ENCODE measurements around the gene PRKRA.

PRKRA gene

DNA sequence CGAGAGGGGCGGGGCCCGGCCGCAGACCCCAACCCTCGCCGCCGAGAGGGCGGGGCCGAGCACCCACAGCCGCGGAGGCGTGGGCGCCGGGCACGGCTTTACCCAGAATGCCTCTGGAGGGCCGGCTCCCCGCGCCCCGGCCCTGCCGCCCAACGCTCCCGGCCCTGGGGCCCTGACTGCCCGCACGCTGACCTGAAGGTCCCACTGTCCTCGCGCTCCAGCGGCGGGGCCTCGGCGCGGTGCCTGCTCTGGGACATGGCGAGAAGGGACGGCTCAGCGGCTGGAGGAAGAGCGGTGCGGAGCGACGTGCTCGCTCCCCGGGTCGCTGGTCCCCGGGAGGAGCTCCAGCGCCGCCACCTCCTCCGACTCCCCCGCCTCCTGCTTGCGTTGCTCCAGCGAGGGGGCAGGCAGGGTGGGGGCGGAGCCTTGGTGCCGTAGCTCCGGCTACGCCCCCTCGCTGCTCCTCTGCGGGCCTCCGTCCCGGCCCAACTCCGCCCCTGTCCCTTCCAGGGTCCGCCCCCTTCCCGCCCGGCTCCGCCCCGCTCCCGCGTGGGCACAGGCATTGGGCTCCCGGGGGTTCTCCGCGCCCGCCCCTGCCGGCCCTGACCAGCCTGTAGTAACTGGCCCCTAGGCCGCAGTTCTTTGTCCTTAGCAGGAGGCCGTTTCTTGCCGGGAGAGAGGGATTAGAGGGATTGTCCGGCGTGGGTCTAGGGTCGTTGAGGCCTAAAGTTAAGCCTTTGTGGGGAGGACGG is at the start of gene PRKRA, which contains the start of gene PJVK:
Gene PRKRA, minus strand, starts transcription at position 402 of the 752 bp plus-strand sequence. Its CDS starts 145 bp downstream, at position 257.
Gene PJVK, plus strand, starts transcription at position 605 of the 752 bp plus-strand sequence. CDS start 2,032 bp downstream, outside the sequence.
- TF ChIP-seq HDGF (IDR thresholded peaks at IDR 0.05; ENCODE audit: borderline replicate concordance) = peak; percentile 96
- TF ChIP-seq FOXA1 (IDR thresholded peaks at IDR 0.05) = no peak
- TF ChIP-seq SUZ12 (IDR thresholded peaks at IDR 0.05) = no peak
- TF ChIP-seq, protein P1, sequence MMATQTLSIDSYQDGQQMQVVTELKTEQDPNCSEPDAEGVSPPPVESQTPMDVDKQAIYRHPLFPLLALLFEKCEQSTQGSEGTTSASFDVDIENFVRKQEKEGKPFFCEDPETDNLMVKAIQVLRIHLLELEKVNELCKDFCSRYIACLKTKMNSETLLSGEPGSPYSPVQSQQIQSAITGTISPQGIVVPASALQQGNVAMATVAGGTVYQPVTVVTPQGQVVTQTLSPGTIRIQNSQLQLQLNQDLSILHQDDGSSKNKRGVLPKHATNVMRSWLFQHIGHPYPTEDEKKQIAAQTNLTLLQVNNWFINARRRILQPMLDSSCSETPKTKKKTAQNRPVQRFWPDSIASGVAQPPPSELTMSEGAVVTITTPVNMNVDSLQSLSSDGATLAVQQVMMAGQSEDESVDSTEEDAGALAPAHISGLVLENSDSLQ (IDR thresholded peaks at IDR 0.05) = no peak
- no peak for TF ChIP-seq FOXK2 (IDR thresholded peaks at IDR 0.05)
- TF ChIP-seq ZNF384 (IDR thresholded peaks at IDR 0.05) = no peak
- TF ChIP-seq CTBP1 (IDR thresholded peaks at IDR 0.05; ENCODE audit: borderline replicate concordance) = no peak
- TF ChIP-seq ELF4 (IDR thresholded peaks at IDR 0.05) = peak; percentile 46
- no peak for TF ChIP-seq BHLHE40 (IDR thresholded peaks at IDR 0.05; ENCODE audit: borderline replicate concordance)
- no peak for TF ChIP-seq NFRKB (IDR thresholded peaks at IDR 0.05)
- TF ChIP-seq TARDBP (IDR thresholded peaks at IDR 0.05) = peak; percentile 56; the same call in 1 of the 2 replicates
- no peak for TF ChIP-seq L3MBTL2 (conservative IDR thresholded peaks at IDR 0.05)
- no peak for TF ChIP-seq LEF1 (IDR thresholded peaks at IDR 0.05; ENCODE audit: borderline replicate concordance)
- CTCF ChIA-PET = interaction anchor here (0.6 to 1.1 kb wide), 2 partner anchors 25 to 36 kb away, joined by 4 to 7 read pairs; no protein-coding TSS in a partner anchor
- peak; percentile 96 for DNase-seq (ENCODE audit: extremely low spot score)
- POLR2A ChIA-PET = interaction anchor here (0.6 to 3.5 kb wide), 36 partner anchors 8 to 1467 kb away, joined by 3 to 29 read pairs (median 4); partner anchors contain the start of genes PLEKHA3 and RBM45

DNA sequence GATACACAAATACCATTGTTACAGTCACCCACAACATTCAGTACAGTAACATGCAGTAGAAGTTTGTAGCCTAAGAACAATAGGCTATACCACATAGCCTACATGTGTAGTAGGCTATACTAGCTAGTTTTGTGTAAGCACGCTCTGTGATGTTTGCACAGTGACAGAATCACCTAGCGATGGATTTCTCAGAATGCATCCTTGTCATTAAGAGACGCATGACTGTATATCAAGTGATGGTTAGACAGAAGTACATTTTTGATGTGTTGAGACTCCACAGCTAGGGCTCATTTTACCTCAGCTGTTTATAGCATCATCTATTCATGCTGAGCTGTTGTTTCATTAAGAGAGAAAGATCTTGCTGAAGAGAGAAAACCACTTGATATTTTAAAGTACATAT is 48.7 kb upstream of the PRKRA start:
- ChIA-PET POLR2A (no interaction called here), CTCF (no interaction called here)
- no peak for DNase-seq (ENCODE audit: extremely low spot score)
- TF ChIP-seq BHLHE40 (IDR thresholded peaks at IDR 0.05; ENCODE audit: borderline replicate concordance) (no peak), ELF4 (IDR thresholded peaks at IDR 0.05) (no peak), FOXK2 (IDR thresholded peaks at IDR 0.05) (no peak), CTBP1 (IDR thresholded peaks at IDR 0.05; ENCODE audit: borderline replicate concordance) (no peak), HDGF (IDR thresholded peaks at IDR 0.05; ENCODE audit: borderline replicate concordance) (no peak), FOXM1 (IDR thresholded peaks at IDR 0.05; ENCODE audit: borderline replicate concordance) (no peak), SP1 (IDR thresholded peaks at IDR 0.05) (no peak), TARDBP (IDR thresholded peaks at IDR 0.05) (no peak), L3MBTL2 (conservative IDR thresholded peaks at IDR 0.05) (no peak), ZNF384 (IDR thresholded peaks at IDR 0.05) (no peak), SUZ12 (IDR thresholded peaks at IDR 0.05) (no peak), FOXA1 (IDR thresholded peaks at IDR 0.05) (no peak), ARNT (IDR thresholded peaks at IDR 0.05) (no peak), LEF1 (IDR thresholded peaks at IDR 0.05; ENCODE audit: borderline replicate concordance) (no peak), NFRKB (IDR thresholded peaks at IDR 0.05) (no peak)
- TF ChIP-seq, protein P1 (IDR thresholded peaks at IDR 0.05) = no peak

DNA sequence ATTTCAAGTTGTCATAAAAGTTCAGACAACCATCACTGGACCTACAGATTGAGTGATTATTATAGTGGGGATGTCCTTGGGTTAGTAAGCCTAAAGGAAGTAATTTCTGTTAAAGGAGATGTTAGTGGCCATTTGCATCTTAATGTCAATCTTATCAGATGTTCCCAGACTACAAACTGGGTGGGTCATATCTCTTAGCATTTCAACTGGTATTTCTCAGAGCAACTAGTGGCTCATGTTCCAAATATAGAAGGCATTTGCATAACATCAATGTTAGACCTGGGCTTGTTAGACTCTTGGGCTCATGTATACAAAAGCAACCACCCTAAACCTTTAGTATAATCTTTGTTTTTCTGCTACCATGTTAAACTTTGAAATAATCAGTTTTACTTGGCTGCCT is 47.2 kb upstream of the PRKRA start:
- TF ChIP-seq FOXK2 (IDR thresholded peaks at IDR 0.05) = no peak
- TF ChIP-seq CTBP1 (IDR thresholded peaks at IDR 0.05; ENCODE audit: borderline replicate concordance) = no peak
- no peak for TF ChIP-seq TARDBP (IDR thresholded peaks at IDR 0.05)
- no peak for TF ChIP-seq ZNF384 (IDR thresholded peaks at IDR 0.05)
- CTCF ChIA-PET = interaction anchor here (0.6 kb wide), 1 partner anchor 16 kb away, joined by 3 read pairs; no protein-coding TSS in a partner anchor
- POLR2A ChIA-PET = no interaction called here
- DNase-seq (ENCODE audit: extremely low spot score) = no peak

DNA sequence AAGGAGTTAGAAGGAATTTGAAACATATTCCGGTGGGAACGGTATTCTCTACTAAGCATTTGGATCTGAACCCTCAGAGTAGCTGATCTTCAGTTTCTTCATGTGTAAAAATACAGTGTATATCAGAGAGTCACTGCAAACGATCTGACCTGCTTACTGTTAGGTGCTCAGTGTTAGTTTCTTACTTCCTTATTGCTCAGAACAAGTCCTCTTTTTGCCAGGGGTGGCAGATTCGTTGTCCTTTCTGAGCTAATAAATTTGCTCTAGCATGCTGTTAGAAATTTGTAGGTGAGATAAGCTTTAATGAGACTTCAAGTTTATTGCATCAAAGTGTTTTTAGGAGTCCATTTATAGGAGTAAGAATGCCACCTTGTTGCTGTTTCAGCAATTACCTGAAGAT is 45.1 kb upstream of the PRKRA start:
- CTCF ChIA-PET = interaction anchor here (1.1 kb wide), 1 partner anchor 11 kb away, joined by 4 read pairs; no protein-coding TSS in a partner anchor
- DNase-seq (ENCODE audit: extremely low spot score) = no peak
- POLR2A ChIA-PET = interaction anchor here (0.9 to 1.9 kb wide), 3 partner anchors 14 to 45 kb away, joined by 3 to 5 read pairs (median 3); partner anchors contain the start of genes PJVK and PRKRA
- no peak for TF ChIP-seq ZNF384 (IDR thresholded peaks at IDR 0.05)
- no peak for TF ChIP-seq TARDBP (IDR thresholded peaks at IDR 0.05)
- no peak for TF ChIP-seq SP1 (IDR thresholded peaks at IDR 0.05)
- TF ChIP-seq ARNT (IDR thresholded peaks at IDR 0.05) = no peak
- TF ChIP-seq BHLHE40 (IDR thresholded peaks at IDR 0.05; ENCODE audit: borderline replicate concordance) = no peak
- no peak for TF ChIP-seq L3MBTL2 (conservative IDR thresholded peaks at IDR 0.05)
- TF ChIP-seq ELF4 (IDR thresholded peaks at IDR 0.05) = no peak
- TF ChIP-seq FOXM1 (IDR thresholded peaks at IDR 0.05; ENCODE audit: borderline replicate concordance) = no peak
- TF ChIP-seq FOXA1 (IDR thresholded peaks at IDR 0.05) = no peak
- TF ChIP-seq FOXK2 (IDR thresholded peaks at IDR 0.05) = no peak
- no peak for TF ChIP-seq HDGF (IDR thresholded peaks at IDR 0.05; ENCODE audit: borderline replicate concordance)
- TF ChIP-seq SUZ12 (IDR thresholded peaks at IDR 0.05) = no peak

DNA sequence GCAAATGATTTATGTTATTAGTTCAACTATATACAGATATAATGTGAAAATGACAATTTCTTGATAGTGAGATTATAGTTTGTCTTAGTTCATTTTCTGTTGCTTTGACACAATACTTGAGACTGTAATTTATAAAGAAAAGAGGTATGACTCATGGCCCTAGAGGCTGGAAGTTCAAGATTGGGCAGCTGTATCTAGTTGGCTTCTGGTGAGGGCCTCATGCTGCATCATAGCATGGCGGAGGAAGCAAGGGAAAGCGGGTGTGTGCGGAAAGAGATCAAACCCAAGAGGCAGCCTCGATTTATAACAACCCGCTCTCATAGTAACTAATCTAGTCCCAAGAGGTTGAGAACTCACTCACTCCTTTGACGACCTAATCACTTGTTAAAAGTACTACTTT is 40.6 kb upstream of the PRKRA start:
- CTCF ChIA-PET = no interaction called here
- DNase-seq (ENCODE audit: extremely low spot score) = no peak
- POLR2A ChIA-PET = no interaction called here
- TF ChIP-seq, protein P1 (IDR thresholded peaks at IDR 0.05) = no peak
- TF ChIP-seq TARDBP (IDR thresholded peaks at IDR 0.05) = no peak
- TF ChIP-seq ARNT (IDR thresholded peaks at IDR 0.05) = no peak
- TF ChIP-seq FOXA1 (IDR thresholded peaks at IDR 0.05) = no peak

DNA sequence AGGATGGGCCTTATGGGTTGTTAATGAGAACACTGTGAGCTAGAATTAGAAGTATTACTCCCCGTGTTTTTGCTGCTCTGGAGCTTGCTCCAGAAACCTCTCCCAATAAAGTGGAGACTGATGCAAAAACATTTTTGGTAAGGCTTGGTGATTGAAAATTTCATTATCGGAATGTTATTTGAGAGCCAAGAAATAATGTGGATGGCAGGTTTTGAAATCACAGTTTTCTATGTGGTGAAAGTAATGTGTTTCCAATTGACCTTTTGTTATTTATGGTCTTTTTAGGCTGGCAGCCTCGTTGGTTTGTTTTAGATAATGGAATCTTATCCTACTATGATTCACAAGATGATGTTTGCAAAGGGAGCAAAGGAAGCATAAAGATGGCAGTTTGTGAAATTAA is 34.4 kb upstream of the PRKRA start:
- POLR2A ChIA-PET = interaction anchor here (1.0 kb wide), 1 partner anchor 34 kb away, joined by 3 read pairs; the partner anchor contains the start of genes PJVK and PRKRA
- DNase-seq (ENCODE audit: extremely low spot score) = no peak
- CTCF ChIA-PET = interaction anchor here (1.1 kb wide), 1 partner anchor 11 kb away, joined by 4 read pairs; no protein-coding TSS in a partner anchor
- no peak for TF ChIP-seq HDGF (IDR thresholded peaks at IDR 0.05; ENCODE audit: borderline replicate concordance)
- TF ChIP-seq FOXK2 (IDR thresholded peaks at IDR 0.05) = no peak
- TF ChIP-seq FOXA1 (IDR thresholded peaks at IDR 0.05) = no peak
- no peak for TF ChIP-seq LEF1 (IDR thresholded peaks at IDR 0.05; ENCODE audit: borderline replicate concordance)
- TF ChIP-seq ELF4 (IDR thresholded peaks at IDR 0.05) = no peak
- TF ChIP-seq BHLHE40 (IDR thresholded peaks at IDR 0.05; ENCODE audit: borderline replicate concordance) = no peak
- TF ChIP-seq L3MBTL2 (conservative IDR thresholded peaks at IDR 0.05) = no peak
- no peak for TF ChIP-seq FOXM1 (IDR thresholded peaks at IDR 0.05; ENCODE audit: borderline replicate concordance)
- TF ChIP-seq NFRKB (IDR thresholded peaks at IDR 0.05) = no peak

All from HEK293T (cell line).